Astrocyte (in vitro differentiated cells and primary cell): Measurements from ENCODE around the gene KIF21B. TPM values are rescaled to one million over a fixed set of nuclear protein-coding genes. Genes with fewer than 3 reads are reported as not detected.

Experiments used
- DNase-seq: peaks from one replicate; pipeline ENCODE4 v3.0.0-alpha.2; 2010; ENCODE audit warnings: low read depth
- FAIRE-seq: peaks from 2 replicates; lab custom pipeline; 2011; peaks lifted over from hg19 to GRCh38; lab: Jason Lieb, UNC
- H2AFZ ChIP-seq: 2 replicates; pipeline ENCODE4 v1.6.0; 2012; ENCODE audit warnings: low read depth, low read length, inconsistent platforms
- H3K27ac ChIP-seq: 2 replicates; pipeline ENCODE4 v1.5.1; 2011; ENCODE audit warnings: low read depth, low read length, inconsistent platforms
- H3K27me3 ChIP-seq: 2 replicates; pipeline ENCODE4 v1.6.0; 2011; ENCODE audit warnings: low read length, inconsistent platforms; ENCODE audit not compliant: insufficient read depth
- H3K36me3 ChIP-seq: 2 replicates; pipeline ENCODE4 v1.5.1; 2011; ENCODE audit warnings: low read length, inconsistent platforms; ENCODE audit not compliant: insufficient read depth
- H3K4me1 ChIP-seq: 2 replicates; pipeline ENCODE4 v1.5.1; 2011; ENCODE audit warnings: low read length, inconsistent platforms; ENCODE audit not compliant: insufficient read depth
- H3K4me2 ChIP-seq: 2 replicates; pipeline ENCODE4 v1.6.0; 2012; ENCODE audit warnings: low read length, inconsistent platforms
- H3K4me3 ChIP-seq: 2 replicates; pipeline ENCODE4 v1.5.1; 2011; ENCODE audit warnings: low read depth, mild to moderate bottlenecking, low read length, inconsistent platforms; ENCODE audit not compliant: insufficient read depth
- H3K79me2 ChIP-seq: 2 replicates; pipeline ENCODE4 v1.6.0; 2012; ENCODE audit warnings: mild to moderate bottlenecking, low read length, inconsistent platforms; ENCODE audit not compliant: insufficient read depth
- H3K9ac ChIP-seq: 2 replicates; pipeline ENCODE4 v1.6.0; 2012; ENCODE audit warnings: mild to moderate bottlenecking, low read length, inconsistent platforms
- H3K9me3 ChIP-seq: 2 replicates; pipeline ENCODE4 v1.5.1; 2012; ENCODE audit warnings: low read depth, mild to moderate bottlenecking, low read length, inconsistent platforms; ENCODE audit not compliant: insufficient read depth
- H4K20me1 ChIP-seq: 2 replicates; pipeline ENCODE4 v1.6.0; 2012; ENCODE audit warnings: low read length, inconsistent platforms; ENCODE audit not compliant: insufficient read depth
- H3K27ac Mint-ChIP-seq: one replicate; pipeline ENCODE4 v1.8.0; 2021; ENCODE audit warnings: mild to moderate bottlenecking, mixed read lengths; ENCODE audit not compliant: unreplicated experiment
- H3K27me3 Mint-ChIP-seq: one replicate; pipeline ENCODE4 v1.8.0; 2021; ENCODE audit warnings: low read depth, mixed read lengths; ENCODE audit not compliant: unreplicated experiment
- H3K36me3 Mint-ChIP-seq: one replicate; pipeline ENCODE4 v1.8.0; 2021; ENCODE audit warnings: low read depth, mixed read lengths; ENCODE audit not compliant: unreplicated experiment
- H3K4me1 Mint-ChIP-seq: one replicate; pipeline ENCODE4 v1.8.0; 2021; ENCODE audit warnings: low read depth, mixed read lengths; ENCODE audit not compliant: unreplicated experiment
- H3K4me3 Mint-ChIP-seq: one replicate; pipeline ENCODE4 v1.8.0; 2021; ENCODE audit warnings: mild to moderate bottlenecking, moderate library complexity, mixed read lengths; ENCODE audit not compliant: unreplicated experiment
- H3K9me3 Mint-ChIP-seq: one replicate; pipeline ENCODE4 v1.8.0; 2021; ENCODE audit warnings: mild to moderate bottlenecking, mixed read lengths; ENCODE audit not compliant: unreplicated experiment
- CTCF ChIP-seq: IDR thresholded peaks from 2 replicates; pipeline ENCODE4 v1.5.1; 2011; ENCODE audit warnings: low read depth, mild to moderate bottlenecking, inconsistent platforms, low read length, moderate library complexity; ENCODE audit not compliant: insufficient read depth
- EZH2 ChIP-seq: IDR thresholded peaks from 2 replicates; pipeline ENCODE4 v1.6.1; 2012; ENCODE audit warnings: mild to moderate bottlenecking, low read length, inconsistent platforms; ENCODE audit not compliant: insufficient read depth
- total RNA-seq: library from RNA; stranded (reverse); gene quantifications from 2 replicates; pipeline ENCODE4 v1.2.1, GENCODE V29; 2021

The KIF21B gene
- total RNA-seq, 1 donor from 2014 or later = 4.7 TPM

DNA sequence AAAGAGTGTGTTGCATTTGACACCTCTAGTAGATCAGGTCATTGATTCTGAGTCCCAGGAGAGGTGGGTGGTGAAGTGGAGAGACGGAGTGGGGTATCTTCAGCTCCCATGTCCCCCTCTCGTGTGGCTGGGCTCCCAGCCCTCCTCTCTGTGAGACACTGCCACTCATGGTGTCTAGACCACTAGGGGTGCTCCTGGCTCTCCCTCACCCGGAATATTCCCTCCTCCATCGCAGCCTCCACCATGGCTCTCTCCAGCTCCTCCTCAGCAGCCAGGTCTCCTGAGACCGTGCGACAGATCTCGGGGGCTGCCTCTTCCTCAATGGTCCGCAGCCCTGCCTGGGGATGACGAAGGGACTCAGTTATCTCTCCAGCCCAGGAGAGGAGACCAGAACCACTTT lies 20.6 kb upstream of the KIF21B start:
- peaks cover 4% of the 10 kb centered on the region for H3K9me3 Mint-ChIP-seq
- peaks cover 7% of the 10 kb centered on the region for H3K27me3 ChIP-seq
- no peaks in the 10 kb centered on the region for H4K20me1 ChIP-seq
- no peaks in the 10 kb centered on the region for H3K79me2 ChIP-seq
- H3K4me1 Mint-ChIP-seq = no peaks in the 10 kb centered on the region
- no peaks in the 10 kb centered on the region for H3K4me1 ChIP-seq
- no peaks in the 10 kb centered on the region for H3K36me3 ChIP-seq
- no peak overlapping the region for H2AFZ ChIP-seq
- no peak overlapping the region for H3K9ac ChIP-seq
- no peak overlapping the region for H3K4me3 ChIP-seq
- H3K4me2 ChIP-seq = no peak overlapping the region
- FAIRE-seq (no peak), DNase-seq (no peak)
- H3K36me3 Mint-ChIP-seq = no peaks in the 10 kb centered on the region
- no peaks in the 10 kb centered on the region for H3K9me3 ChIP-seq
- H3K4me3 Mint-ChIP-seq = no peak overlapping the region
- peaks cover 41% of the 10 kb centered on the region for H3K27me3 Mint-ChIP-seq
- no peak overlapping the region for H3K27ac ChIP-seq
- TF ChIP-seq CTCF = no peak
- TF ChIP-seq EZH2 = no peak
- H3K27ac Mint-ChIP-seq = no peak overlapping the region

DNA sequence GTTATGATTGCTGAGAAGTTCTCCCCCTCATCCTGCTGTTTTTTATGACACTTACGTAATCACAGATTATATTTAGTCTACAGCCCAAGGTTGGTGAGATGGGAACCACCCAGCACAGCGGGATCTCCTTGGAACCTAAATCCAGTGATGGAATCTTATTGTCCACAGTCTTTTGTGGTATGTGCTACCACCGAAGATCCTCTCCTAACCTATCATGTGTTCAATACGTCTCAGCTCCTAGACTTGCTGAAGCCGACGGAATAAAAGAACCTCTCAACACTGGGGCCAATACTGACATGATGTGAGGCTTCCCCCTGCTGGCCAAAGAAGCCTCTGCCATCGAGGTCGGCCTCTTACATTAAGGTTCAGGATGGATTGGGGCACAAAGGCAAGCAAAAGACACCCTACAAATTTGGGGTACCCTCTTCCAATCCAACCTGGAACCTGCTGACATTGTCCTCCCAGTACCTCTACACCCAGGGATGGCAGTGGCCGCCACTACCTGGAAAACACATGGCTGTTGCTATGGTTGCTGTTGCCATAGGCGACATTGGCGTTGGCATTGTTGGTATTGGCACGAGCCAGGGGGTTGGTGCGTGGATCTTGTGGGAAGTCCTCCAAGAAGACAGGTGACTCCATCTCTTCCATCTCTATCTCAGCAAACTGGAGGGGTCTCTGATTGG lies 19.4 kb upstream of the KIF21B start:
- Mint-ChIP-seq H3K9me3 (no peaks in the 10 kb centered on the region), H3K36me3 (no peaks in the 10 kb centered on the region), H3K4me3 (no peak overlapping the region), H3K4me1 (no peaks in the 10 kb centered on the region), H3K27me3 (peaks cover 33% of the 10 kb centered on the region), H3K27ac (no peak overlapping the region)
- H3K27ac ChIP-seq = no peak overlapping the region
- no peaks in the 10 kb centered on the region for H3K36me3 ChIP-seq
- no peak overlapping the region for H3K9ac ChIP-seq
- H3K27me3 ChIP-seq = peaks cover 5% of the 10 kb centered on the region
- H3K4me2 ChIP-seq = no peak overlapping the region
- H3K4me1 ChIP-seq = no peaks in the 10 kb centered on the region
- DNase-seq (peak; percentile 41), FAIRE-seq (no peak)
- peak overlapping the region; percentile 48 for H2AFZ ChIP-seq
- no peaks in the 10 kb centered on the region for H3K79me2 ChIP-seq
- H3K4me3 ChIP-seq = no peak overlapping the region
- H3K9me3 ChIP-seq = no peaks in the 10 kb centered on the region
- peak; percentile 81 for TF ChIP-seq CTCF
- TF ChIP-seq EZH2 = no peak
- no peaks in the 10 kb centered on the region for H4K20me1 ChIP-seq

GRCh38 chr1:201041011-201041410 lies 17.5 kb upstream of the KIF21B start:
- Mint-ChIP-seq H3K4me1 (no peaks in the 10 kb centered on the region), H3K27me3 (peaks cover 24% of the 10 kb centered on the region), H3K4me3 (no peak overlapping the region), H3K9me3 (no peaks in the 10 kb centered on the region), H3K36me3 (no peaks in the 10 kb centered on the region), H3K27ac (no peak overlapping the region)
- H3K9ac ChIP-seq = no peak overlapping the region
- H3K4me3 ChIP-seq = no peak overlapping the region
- no peak overlapping the region for H2AFZ ChIP-seq
- no peaks in the 10 kb centered on the region for H3K36me3 ChIP-seq
- no peak overlapping the region for H3K4me2 ChIP-seq
- H3K4me1 ChIP-seq = no peaks in the 10 kb centered on the region
- FAIRE-seq (no peak), DNase-seq (no peak)
- H3K27ac ChIP-seq = no peak overlapping the region
- H3K79me2 ChIP-seq = no peaks in the 10 kb centered on the region
- no peak for TF ChIP-seq EZH2
- H4K20me1 ChIP-seq = no peaks in the 10 kb centered on the region
- no peaks in the 10 kb centered on the region for H3K9me3 ChIP-seq
- H3K27me3 ChIP-seq = peaks cover 14% of the 10 kb centered on the region
